Measurements from ENCODE around the gene CLDN12. TPM values are rescaled to one million over a fixed set of nuclear protein-coding genes. Genes with fewer than 3 reads are reported as not detected.

CLDN12 gene
- total RNA-seq: 1 to 10 TPM; 3.6 to 5.0 TPM

GRCh38 chr7:90403174-90404113 lies at the start of gene CLDN12:
CLDN12 (plus strand) TSS chr7:90403461; CDS start chr7:90412677, 9,216 bp downstream.
- DNase-seq: peak; percentile 67
- H3K9me3 Mint-ChIP-seq: peaks cover 4% of the 10 kb centered on the region
- ATAC-seq (ENCODE audit: low read depth): peak; percentile 96

DNA sequence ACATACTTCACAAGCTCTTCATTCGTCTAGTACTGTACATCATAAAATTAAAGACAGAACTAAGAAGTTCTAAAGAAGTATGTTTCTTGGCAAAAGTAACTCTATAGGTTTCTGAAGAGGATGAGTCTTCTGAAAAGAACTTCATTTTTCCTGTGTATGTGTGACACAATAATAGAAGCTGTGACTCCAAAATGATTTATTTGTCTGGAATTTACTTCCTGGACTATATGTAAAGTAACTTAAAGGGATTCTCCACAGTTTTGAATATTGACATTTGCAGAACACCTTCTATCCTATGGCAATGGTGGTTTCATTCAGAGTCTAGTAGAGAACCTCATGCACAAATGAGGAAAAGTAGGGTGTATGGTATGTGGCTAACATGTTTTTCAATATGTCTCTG lies 19.8 kb upstream of the CLDN12 start:
- DNase-seq (no peak), ATAC-seq (ENCODE audit: low read depth) (no peak)
- Mint-ChIP-seq H3K4me3 (no peak overlapping the region), H3K9me3 (no peaks in the 10 kb centered on the region), H3K27ac (no peak overlapping the region), H3K36me3 (peaks cover 55% of the 10 kb centered on the region), H3K27me3 (no peaks in the 10 kb centered on the region), H3K4me1 (no peaks in the 10 kb centered on the region)
- POLR2A ChIA-PET: no interaction called here

More at GRCh38 chr7:90403174-90404113, at the start of gene CLDN12:
- Mint-ChIP-seq H3K27me3 (peaks cover 2% of the 10 kb centered on the region), H3K4me1 (peaks cover 9% of the 10 kb centered on the region), H3K36me3 (peaks cover 6% of the 10 kb centered on the region), H3K4me3 (peak within 1 kb of the TSS; percentile 88), H3K27ac (peak within 1 kb of the TSS; percentile 88)
- POLR2A ChIA-PET: interaction anchor here (0.5 to 1.1 kb wide), 2 partner anchors 56 to 1399 kb away, joined by 3 to 6 read pairs; no protein-coding TSS in a partner anchor

GRCh38 chr7:90383861-90384260 lies 19.4 kb upstream of the CLDN12 start:
- H3K4me1 Mint-ChIP-seq: no peaks in the 10 kb centered on the region
- POLR2A ChIA-PET: no interaction called here
- H3K27ac Mint-ChIP-seq: no peak overlapping the region
- no peak overlapping the region for H3K4me3 Mint-ChIP-seq
- H3K36me3 Mint-ChIP-seq: peaks cover 54% of the 10 kb centered on the region
- H3K27me3 Mint-ChIP-seq: no peaks in the 10 kb centered on the region
- no peaks in the 10 kb centered on the region for H3K9me3 Mint-ChIP-seq
- DNase-seq (no peak), ATAC-seq (ENCODE audit: low read depth) (no peak)

DNA sequence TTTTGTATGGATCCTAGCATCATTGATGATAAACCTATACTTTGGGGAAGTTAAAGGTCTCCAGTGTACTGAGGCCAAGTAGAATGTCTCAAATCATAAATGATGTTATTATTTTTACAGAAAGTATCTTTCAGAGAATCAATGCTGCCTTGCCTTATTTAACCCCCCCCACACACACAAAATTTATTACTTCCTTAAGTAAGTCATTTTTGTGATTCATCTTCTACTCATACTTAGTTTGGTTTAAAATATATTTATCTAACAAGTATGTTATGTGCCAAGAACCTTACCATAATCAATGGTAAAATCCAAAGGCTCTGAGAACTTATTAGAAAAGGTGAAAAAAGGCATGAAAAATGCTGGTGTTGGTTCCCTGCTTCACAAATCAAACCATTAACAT lies 18.8 kb upstream of the CLDN12 start:
- ATAC-seq (ENCODE audit: low read depth) (no peak), DNase-seq (no peak)
- Mint-ChIP-seq H3K36me3 (peaks cover 50% of the 10 kb centered on the region), H3K27ac (no peak overlapping the region), H3K9me3 (no peaks in the 10 kb centered on the region), H3K4me3 (no peak overlapping the region), H3K27me3 (no peaks in the 10 kb centered on the region), H3K4me1 (no peaks in the 10 kb centered on the region)
- POLR2A ChIA-PET: no interaction called here

DNA sequence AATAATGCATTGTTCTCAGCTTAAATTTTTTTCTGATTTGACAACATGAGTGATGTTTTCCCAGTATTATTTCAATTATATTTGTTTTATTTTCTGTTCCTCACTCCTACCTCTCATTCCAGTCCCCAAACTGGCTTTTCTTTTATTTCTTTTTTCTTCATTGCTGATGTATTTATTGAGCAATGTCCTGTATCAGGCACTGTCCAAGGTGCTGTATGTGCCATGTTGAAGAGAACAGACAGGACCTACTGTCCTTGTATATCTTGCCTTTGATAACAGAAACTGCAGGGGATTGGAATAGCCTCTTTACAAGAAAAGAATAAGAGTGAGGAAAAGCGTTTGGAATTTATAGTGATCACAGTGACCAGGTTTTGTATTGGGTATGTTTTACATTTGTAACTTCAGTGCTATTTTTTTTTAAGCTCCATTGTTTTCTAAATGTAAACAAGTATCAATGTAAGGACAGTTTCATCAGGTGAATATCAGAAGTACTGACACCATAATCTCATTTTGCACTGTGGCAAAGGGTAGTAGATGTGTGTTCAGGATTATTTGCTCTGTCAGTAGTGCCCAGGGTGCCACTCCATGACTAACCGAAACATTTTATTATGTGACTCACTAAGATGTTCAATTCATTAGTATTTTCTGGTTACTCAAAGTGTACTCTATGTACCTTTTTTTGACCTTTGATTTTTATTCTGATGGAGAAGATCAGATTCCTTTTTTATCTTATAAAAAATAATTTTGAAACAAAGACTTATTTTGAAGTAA lies 15.6 kb upstream of the CLDN12 start:
- no peak for ATAC-seq (ENCODE audit: low read depth)
- Mint-ChIP-seq H3K9me3 (peaks cover 4% of the 10 kb centered on the region), H3K27me3 (no peaks in the 10 kb centered on the region), H3K36me3 (peaks cover 43% of the 10 kb centered on the region), H3K4me3 (no peak overlapping the region), H3K27ac (no peak overlapping the region), H3K4me1 (no peaks in the 10 kb centered on the region)
- DNase-seq: no peak
- POLR2A ChIA-PET: no interaction called here

DNA sequence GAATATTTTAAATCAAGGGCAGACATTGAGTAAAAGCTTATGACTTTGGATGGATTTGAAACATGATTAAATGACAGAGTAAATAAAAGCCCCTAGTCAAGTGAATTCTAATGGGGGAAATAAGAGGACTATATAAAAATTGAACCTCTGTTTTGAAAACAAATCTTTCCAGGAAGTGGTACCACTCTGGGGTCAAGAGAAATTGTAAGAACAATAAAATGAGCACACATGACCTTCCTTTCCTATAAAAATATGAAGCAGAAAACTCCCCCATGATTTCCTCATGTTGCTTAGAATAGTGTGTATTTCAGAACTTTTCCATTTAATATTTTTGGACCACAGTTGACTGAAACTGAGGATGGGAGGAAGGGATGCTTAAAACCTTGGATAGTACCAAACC lies 12.3 kb upstream of the CLDN12 start:
- ATAC-seq (ENCODE audit: low read depth) (no peak), DNase-seq (no peak)
- H3K4me1 Mint-ChIP-seq: no peaks in the 10 kb centered on the region
- H3K27ac Mint-ChIP-seq: no peak overlapping the region
- H3K27me3 Mint-ChIP-seq: no peaks in the 10 kb centered on the region
- POLR2A ChIA-PET: no interaction called here
- peaks cover 6% of the 10 kb centered on the region for H3K9me3 Mint-ChIP-seq
- peaks cover 28% of the 10 kb centered on the region for H3K36me3 Mint-ChIP-seq
- no peak overlapping the region for H3K4me3 Mint-ChIP-seq

DNA sequence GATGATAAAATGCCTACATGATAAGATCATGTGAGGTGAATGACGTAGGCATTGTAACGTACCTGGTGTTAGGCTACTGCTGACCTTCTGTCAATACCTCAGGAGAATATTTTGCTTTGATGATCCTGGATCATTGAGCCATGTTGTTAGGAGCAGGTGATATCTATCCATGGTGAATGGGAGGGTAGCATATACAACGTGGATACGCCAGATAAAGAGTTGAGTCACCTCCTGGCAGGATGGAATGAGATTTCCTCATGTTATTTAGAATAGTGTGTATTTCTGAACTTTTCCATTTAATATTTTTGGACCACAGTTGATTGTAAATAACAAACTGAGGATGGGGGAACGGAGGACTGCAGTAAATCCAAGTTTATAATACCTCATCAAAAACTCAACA lies 11.8 kb upstream of the CLDN12 start:
- ATAC-seq (ENCODE audit: low read depth) (no peak), DNase-seq (no peak)
- Mint-ChIP-seq H3K36me3 (peaks cover 25% of the 10 kb centered on the region), H3K27me3 (no peaks in the 10 kb centered on the region), H3K27ac (no peak overlapping the region), H3K4me3 (no peak overlapping the region), H3K9me3 (peaks cover 7% of the 10 kb centered on the region), H3K4me1 (no peaks in the 10 kb centered on the region)
- POLR2A ChIA-PET: no interaction called here

DNA sequence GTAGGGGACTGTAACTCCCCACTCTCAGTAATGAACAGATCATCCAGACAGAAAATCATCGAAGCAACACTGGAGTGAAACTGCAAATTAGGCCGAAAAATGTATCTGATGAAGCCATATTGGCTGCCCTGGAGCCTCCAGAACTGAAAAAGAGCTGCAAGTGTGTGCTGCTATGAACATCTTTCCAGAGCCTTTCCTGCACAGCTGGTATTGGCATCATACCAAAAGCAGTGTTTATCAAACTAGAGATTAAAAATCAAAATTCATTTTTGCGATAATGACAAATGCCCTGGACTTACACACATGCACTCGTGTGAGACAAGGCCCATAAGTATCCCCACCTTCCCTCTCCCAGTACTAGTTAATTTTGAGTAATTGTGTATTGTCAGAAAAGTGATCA lies 6.8 kb upstream of the CLDN12 start:
- Mint-ChIP-seq H3K36me3 (peaks cover 11% of the 10 kb centered on the region), H3K27ac (no peak overlapping the region), H3K4me3 (no peak overlapping the region), H3K9me3 (peaks cover 14% of the 10 kb centered on the region), H3K4me1 (no peaks in the 10 kb centered on the region), H3K27me3 (peaks cover 2% of the 10 kb centered on the region)
- DNase-seq (no peak), ATAC-seq (ENCODE audit: low read depth) (no peak)
- POLR2A ChIA-PET: no interaction called here

- DNase-seq (no peak), ATAC-seq (ENCODE audit: low read depth) (no peak)
- H3K36me3 Mint-ChIP-seq: no peaks in the 10 kb centered on the region
- H3K27ac Mint-ChIP-seq: no peak overlapping the region
- H3K9me3 Mint-ChIP-seq: peaks cover 8% of the 10 kb centered on the region
- no peak overlapping the region for H3K4me3 Mint-ChIP-seq
- H3K27me3 Mint-ChIP-seq: peaks cover 2% of the 10 kb centered on the region
- POLR2A ChIA-PET: no interaction called here
- peaks cover 9% of the 10 kb centered on the region for H3K4me1 Mint-ChIP-seq
These were observed 1.3 kb upstream of the CLDN12 start for GRCh38 chr7:90401989-90402388.

- Mint-ChIP-seq H3K4me1 (peaks cover 9% of the 10 kb centered on the region), H3K9me3 (peaks cover 6% of the 10 kb centered on the region), H3K27me3 (peaks cover 2% of the 10 kb centered on the region), H3K4me3 (peak overlapping the region; percentile 88), H3K27ac (peak overlapping the region; percentile 88), H3K36me3 (peaks cover 5% of the 10 kb centered on the region)
- POLR2A ChIA-PET: no interaction called here
- ATAC-seq (ENCODE audit: low read depth): no peak
- DNase-seq: no peak
These were observed 482 bp upstream of the CLDN12 start for GRCh38 chr7:90402785-90403173.

DNA sequence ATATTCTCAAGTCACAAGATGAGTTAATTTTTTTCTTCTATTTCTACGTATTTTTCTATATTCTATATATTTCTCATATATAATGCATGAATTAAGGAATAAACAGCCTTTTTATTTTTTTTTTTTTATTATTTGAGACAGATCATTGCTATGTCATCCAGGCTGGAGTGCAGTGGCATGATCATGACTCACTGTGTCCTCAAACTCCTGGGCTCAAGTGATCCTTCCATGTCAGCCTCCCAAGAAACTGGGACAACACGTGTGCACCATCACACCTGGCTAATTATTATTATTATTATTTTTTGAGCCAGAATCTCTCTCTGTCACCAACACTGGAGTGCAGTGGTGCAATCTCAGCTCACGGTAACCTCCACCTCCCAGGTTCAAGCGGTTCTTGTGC lies 1.5 kb downstream of the CLDN12 start:
- no peak overlapping the region for H3K27ac Mint-ChIP-seq
- H3K27me3 Mint-ChIP-seq: peaks cover 2% of the 10 kb centered on the region
- peaks cover 4% of the 10 kb centered on the region for H3K9me3 Mint-ChIP-seq
- H3K4me3 Mint-ChIP-seq: peak overlapping the region; percentile 88
- ATAC-seq (ENCODE audit: low read depth): no peak
- H3K36me3 Mint-ChIP-seq: peaks cover 6% of the 10 kb centered on the region
- DNase-seq: no peak
- H3K4me1 Mint-ChIP-seq: peaks cover 9% of the 10 kb centered on the region
- POLR2A ChIA-PET: no interaction called here

DNA sequence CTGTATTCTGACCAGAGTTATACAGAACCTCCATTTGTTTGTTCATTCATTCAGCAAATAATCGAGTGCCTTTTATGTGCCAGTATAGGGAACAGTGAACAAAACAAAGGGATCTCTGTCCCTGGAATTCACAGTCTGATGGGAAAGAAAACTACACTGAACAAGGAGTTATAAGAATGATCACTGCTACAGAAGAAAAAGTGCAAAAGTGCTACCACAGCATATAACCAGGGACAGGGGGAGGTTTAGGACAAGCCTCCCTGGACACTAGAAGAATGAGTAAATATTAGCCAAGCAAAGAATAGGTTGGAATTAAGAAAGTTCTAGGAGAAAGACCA lies 4.2 kb downstream of the CLDN12 start:
- H3K4me3 Mint-ChIP-seq: no peak overlapping the region
- H3K9me3 Mint-ChIP-seq: no peaks in the 10 kb centered on the region
- no peak overlapping the region for H3K27ac Mint-ChIP-seq
- POLR2A ChIA-PET: no interaction called here
- no peaks in the 10 kb centered on the region for H3K27me3 Mint-ChIP-seq
- peaks cover 6% of the 10 kb centered on the region for H3K36me3 Mint-ChIP-seq
- DNase-seq: no peak
- ATAC-seq (ENCODE audit: low read depth): no peak
- H3K4me1 Mint-ChIP-seq: peaks cover 9% of the 10 kb centered on the region

DNA sequence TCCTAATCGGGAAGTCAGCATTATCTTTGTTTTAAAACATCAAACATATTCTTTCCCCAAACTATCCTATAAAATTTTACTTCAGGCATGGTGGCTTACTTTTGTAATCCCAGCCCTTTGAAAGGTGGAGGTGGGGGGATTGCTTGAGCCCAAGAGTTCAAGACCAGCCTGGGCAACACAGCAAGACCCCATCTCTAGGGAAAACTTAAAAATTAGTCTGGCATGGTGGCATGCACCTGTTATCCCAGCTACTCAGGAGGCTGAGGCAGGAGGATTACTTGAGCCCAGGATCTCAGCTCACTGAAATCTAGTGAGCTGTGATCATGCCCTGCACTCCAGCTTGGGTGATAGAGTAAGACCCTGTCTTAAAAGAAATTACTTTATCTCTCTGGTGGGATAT lies 4.9 kb downstream of the CLDN12 start:
- no peaks in the 10 kb centered on the region for H3K9me3 Mint-ChIP-seq
- ATAC-seq (ENCODE audit: low read depth) (no peak), DNase-seq (no peak)
- H3K4me1 Mint-ChIP-seq: peaks cover 6% of the 10 kb centered on the region
- peaks cover 6% of the 10 kb centered on the region for H3K36me3 Mint-ChIP-seq
- H3K4me3 Mint-ChIP-seq: no peak overlapping the region
- no peaks in the 10 kb centered on the region for H3K27me3 Mint-ChIP-seq
- POLR2A ChIA-PET: no interaction called here
- H3K27ac Mint-ChIP-seq: no peak overlapping the region

DNA sequence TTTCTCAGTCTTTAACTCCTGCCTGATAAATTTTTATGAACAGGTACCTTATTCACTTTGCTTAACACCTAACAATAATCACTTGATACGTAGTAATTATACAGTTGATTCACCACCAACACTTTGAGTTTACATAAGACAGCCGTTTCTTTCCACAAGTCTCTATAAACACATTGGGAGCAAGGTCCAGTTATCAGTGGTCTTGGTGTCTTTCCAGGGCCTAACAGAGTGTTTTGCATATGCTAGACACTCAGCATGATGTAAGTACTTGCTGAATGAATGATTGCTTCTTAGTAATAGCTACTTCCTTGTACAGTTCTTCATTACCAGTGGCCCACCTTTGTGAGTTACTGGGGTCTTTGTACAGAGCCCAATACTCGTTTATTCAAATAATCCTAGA lies 6.4 kb downstream of the CLDN12 start:
- Mint-ChIP-seq H3K4me1 (no peaks in the 10 kb centered on the region), H3K36me3 (peaks cover 6% of the 10 kb centered on the region), H3K27ac (no peak overlapping the region), H3K9me3 (no peaks in the 10 kb centered on the region), H3K4me3 (no peak overlapping the region), H3K27me3 (no peaks in the 10 kb centered on the region)
- DNase-seq (no peak), ATAC-seq (ENCODE audit: low read depth) (no peak)
- POLR2A ChIA-PET: no interaction called here
